Measurements from ENCODE around the gene MTM1.

The MTM1 gene

DNA sequence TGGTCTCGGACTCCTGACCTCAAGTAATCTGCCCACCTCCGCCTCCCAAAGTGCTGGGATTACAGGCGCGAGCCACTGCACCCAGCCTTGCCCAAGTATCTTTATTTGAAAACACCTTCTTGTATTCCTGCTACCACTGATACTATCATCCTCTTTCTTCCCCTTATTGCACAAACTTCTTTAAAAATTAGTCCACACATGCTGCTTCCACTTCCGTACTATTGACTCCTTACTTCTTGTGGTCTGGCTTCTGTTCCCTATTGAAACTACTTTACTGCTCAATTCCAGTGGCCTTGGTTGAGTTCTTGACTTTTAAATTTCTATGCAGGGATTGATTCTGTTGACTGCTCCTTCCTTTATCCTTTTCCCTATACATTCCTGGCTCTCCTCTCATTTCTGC, 38.8 kb downstream of the MTM1 start:
- TF ChIP-seq, protein P1, sequence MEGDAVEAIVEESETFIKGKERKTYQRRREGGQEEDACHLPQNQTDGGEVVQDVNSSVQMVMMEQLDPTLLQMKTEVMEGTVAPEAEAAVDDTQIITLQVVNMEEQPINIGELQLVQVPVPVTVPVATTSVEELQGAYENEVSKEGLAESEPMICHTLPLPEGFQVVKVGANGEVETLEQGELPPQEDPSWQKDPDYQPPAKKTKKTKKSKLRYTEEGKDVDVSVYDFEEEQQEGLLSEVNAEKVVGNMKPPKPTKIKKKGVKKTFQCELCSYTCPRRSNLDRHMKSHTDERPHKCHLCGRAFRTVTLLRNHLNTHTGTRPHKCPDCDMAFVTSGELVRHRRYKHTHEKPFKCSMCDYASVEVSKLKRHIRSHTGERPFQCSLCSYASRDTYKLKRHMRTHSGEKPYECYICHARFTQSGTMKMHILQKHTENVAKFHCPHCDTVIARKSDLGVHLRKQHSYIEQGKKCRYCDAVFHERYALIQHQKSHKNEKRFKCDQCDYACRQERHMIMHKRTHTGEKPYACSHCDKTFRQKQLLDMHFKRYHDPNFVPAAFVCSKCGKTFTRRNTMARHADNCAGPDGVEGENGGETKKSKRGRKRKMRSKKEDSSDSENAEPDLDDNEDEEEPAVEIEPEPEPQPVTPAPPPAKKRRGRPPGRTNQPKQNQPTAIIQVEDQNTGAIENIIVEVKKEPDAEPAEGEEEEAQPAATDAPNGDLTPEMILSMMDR (conservative IDR thresholded peaks at IDR 0.05) = no peak
- H3K27ac ChIP-seq = no peak overlapping the region

DNA sequence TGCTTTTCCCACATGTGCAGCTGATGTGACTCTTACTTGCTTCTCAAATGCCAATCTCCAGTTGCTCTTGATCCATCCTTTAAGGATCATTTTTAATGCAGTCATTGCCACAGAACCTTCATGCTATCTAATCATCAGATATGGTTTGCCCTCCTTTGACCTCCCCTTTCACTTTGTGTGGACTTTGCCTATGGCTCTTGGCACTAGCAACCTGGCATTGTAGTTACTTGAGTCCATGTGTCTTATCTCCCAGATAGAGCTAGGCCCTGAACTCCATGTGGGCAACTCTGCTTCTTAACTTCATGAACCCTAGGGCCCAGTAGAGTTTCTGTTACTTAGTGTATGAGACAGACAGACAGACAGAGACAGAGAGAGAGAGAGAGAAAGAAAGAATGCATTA, 41.6 kb downstream of the MTM1 start:
- no peak overlapping the region for H3K27ac ChIP-seq
- TF ChIP-seq, protein P1 (conservative IDR thresholded peaks at IDR 0.05) = no peak

DNA sequence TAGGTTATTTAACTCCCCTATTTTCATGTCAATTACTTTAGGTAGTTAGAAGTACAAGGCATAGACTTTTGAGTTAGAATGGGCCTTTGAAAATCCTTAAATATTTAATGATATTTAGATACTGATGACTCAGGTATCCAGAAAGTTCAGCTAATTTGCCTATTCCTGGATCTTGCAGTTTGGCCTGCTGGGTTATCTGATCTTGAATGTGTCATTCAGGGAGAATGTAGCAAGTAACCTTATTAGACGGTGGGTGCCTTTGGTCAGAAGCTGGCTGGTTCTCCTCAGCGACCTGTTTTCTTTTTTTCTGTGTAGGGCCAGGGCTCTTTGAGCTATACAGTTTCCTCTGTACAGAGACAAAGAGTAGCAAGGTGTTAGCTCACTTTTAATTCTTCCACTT, 42.0 kb downstream of the MTM1 start:
- TF ChIP-seq, protein P1 (conservative IDR thresholded peaks at IDR 0.05) = no peak
- H3K27ac ChIP-seq = no peak overlapping the region

DNA sequence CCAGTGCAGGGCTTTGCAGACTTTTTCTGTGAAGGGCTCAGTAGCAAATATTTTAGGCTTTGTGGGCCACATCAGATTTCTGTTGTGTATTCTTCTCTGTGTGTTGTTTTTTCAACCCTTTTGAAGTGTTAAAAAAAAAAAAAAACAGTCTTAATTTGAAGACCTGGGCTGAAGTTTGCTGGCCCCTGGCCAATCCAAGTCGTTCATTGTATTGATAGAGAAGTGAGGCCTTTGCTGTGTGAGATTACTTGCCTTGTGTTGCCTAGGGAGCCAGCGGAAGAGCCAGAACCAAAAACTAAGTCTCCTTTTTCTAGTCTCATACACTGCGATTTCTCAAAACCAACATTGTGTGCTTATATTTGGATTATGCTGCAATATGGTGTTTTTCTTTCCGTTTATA, 46.9 kb downstream of the MTM1 start:
- no peak overlapping the region for H3K27ac ChIP-seq
- TF ChIP-seq, protein P1 (conservative IDR thresholded peaks at IDR 0.05) = no peak

DNA sequence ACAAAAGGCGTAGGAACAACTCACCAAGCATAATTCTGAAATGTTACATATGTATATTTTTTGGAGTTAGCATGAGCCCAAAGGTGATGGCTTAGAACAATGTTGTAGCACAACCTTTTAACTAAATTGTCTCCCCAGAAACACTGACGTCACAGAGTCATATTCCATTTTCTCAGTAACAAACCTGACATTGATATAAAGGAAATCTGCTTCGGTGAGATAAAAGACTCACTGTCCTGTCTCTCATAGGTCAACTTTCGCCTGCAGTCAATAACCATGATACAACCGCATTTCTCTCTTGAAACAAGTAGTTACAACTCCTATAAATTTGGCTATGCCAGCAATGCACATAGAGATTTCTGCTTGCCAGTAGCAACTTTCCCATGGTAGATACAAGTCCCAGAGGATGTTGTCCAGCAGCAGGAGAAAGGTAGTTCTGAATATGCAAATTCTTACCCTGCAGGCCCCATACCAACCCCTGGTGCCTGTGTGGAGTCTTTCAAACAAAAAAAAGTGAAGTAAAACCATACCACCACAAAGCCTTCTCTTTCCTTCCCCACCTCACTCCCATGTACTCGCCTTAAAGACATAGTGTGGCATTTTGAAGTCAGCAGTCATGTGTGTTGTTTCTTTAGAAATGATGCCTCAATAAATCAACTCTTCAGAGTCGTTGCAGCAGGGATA, 47.9 kb downstream of the MTM1 start:
- TF ChIP-seq, protein P1 (conservative IDR thresholded peaks at IDR 0.05) = no peak
- H3K27ac ChIP-seq = no peak overlapping the region

DNA sequence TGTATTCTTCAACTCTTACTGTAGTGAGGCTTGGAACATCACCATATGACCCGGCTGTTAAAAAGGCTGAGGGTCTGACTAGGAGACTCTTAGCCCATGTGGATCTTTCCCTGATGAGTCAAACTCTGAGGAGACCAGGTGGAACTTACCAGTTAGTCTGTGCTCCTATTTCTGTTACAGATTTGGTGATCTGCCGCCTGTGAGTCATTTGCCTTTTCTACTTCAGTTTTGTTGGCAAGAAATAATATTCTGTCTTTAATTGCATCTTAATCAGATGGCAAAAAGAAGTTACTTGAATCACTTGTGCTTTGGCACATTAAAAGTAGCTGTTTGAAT, 48.4 kb downstream of the MTM1 start:
- H3K27ac ChIP-seq = no peak overlapping the region
- TF ChIP-seq, protein P1 (conservative IDR thresholded peaks at IDR 0.05) = no peak

DNA sequence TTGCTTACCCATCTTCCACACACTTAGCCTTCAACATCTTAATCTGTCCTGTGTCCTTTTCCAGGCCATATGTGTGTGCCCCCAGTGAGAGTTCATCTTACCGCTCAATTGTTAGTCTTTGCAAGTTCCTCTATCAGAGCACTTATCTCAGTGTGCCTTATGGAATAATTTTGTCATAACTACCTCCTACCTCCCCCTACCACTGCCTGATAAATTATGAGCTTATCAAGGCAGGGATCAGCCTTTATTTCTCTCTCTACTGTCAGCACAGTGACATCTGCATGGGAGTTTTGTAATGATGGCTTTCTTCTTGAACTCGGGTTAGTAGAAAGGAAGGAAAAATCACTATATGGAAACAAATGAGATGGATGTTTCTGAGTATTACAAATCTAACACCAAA, 53.2 kb downstream of the MTM1 start:
- H3K27ac ChIP-seq = no peak overlapping the region
- TF ChIP-seq, protein P1 (conservative IDR thresholded peaks at IDR 0.05) = no peak
